NB4 (cell line): ENCODE data around the gene CDK14.

Experiments used
- MAX ChIP-seq: IDR thresholded peaks from 2 replicates; pipeline ENCODE4 v1.6.1; 2011; ENCODE audit warnings: low read depth, low read length
- TF ChIP-seq, protein P1 (sequence below): IDR thresholded peaks from one replicate; pipeline ENCODE4 v1.5.1; 2012; ENCODE audit warnings: low read depth, low read length

- TF ChIP-seq MAX: no peak
- TF ChIP-seq, protein P1, sequence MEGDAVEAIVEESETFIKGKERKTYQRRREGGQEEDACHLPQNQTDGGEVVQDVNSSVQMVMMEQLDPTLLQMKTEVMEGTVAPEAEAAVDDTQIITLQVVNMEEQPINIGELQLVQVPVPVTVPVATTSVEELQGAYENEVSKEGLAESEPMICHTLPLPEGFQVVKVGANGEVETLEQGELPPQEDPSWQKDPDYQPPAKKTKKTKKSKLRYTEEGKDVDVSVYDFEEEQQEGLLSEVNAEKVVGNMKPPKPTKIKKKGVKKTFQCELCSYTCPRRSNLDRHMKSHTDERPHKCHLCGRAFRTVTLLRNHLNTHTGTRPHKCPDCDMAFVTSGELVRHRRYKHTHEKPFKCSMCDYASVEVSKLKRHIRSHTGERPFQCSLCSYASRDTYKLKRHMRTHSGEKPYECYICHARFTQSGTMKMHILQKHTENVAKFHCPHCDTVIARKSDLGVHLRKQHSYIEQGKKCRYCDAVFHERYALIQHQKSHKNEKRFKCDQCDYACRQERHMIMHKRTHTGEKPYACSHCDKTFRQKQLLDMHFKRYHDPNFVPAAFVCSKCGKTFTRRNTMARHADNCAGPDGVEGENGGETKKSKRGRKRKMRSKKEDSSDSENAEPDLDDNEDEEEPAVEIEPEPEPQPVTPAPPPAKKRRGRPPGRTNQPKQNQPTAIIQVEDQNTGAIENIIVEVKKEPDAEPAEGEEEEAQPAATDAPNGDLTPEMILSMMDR: no peak
Observed at GRCh38 chr7:90751595-90751994, 155.5 kb downstream of the CDK14 start.
